ENCODE measurements around the gene INTS7. TPM values are rescaled to one million over a fixed set of nuclear protein-coding genes. Genes with fewer than 3 reads are reported as not detected.
"Not testable (repeated sequence)": the region's sequence is repeated elsewhere in the genome, so short reads cannot be mapped to it uniquely, and the experiment has no call there.

Gene INTS7
- total RNA-seq, 1 donor from 2014 or later = 17.2 TPM

DNA sequence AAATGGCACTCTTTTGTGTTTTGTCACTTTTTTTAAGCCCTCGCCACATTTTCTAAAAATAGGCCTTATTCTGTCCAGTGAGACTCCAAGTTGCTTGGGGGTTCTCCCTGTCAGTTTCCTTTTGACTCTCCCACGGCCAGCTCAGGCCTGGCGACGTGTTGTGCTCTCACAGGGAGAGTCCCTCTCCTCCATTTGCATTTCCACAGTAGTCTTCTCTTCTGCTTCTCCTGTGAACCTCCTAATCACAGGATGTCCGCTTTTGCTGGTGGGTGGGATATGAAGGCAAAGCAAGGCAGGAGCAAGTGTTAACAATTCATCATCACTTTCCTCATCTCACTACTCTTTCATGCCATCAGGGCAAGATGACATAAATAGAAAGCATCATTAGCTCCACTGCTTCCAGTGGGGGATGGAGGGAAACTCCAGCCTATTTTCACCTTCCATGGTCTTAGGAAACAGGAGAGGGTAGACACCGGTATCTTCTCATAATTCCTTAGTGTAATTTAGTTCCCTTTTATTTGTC is 99.8 kb downstream of the INTS7 start:
- no peak for DNase-seq (ENCODE audit: low spot score)

DNA sequence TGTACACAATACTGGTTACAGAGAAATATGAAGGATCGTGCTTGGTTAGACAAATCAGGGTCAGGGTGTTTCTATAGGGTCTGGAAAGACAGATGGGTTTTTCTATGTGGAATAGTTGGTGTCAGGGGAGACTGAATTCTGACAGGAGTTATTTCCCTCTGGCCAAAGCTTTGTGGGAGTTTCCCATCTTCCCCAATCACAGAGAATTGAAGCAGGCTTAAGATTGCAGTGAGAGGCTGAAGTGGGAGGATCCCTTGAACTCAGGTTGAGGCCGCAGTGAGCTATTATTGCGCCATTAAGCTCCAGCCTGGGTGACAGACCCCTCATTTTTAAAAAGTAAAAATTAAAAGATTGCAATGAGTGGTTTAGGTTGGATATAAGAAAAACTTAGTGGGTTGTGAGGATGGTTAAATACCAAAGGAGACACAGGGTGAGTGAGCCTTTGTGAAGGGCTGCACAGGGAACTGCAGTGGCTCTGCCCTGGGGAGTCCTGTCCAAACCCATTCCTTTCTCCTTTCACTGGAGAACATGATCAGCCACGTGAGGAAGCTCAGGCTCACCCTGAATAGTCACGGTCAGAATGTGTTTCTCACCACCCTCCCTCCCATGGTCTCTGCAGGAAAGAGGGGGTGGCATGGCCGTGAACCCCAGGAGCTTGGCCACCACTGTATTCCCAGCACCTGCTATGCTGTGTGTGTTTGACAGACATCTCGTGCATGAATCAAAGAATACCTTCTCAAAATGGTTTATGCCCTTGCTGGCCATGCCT is 101.2 kb downstream of the INTS7 start:
- DNase-seq (ENCODE audit: low spot score) = no peak

DNA sequence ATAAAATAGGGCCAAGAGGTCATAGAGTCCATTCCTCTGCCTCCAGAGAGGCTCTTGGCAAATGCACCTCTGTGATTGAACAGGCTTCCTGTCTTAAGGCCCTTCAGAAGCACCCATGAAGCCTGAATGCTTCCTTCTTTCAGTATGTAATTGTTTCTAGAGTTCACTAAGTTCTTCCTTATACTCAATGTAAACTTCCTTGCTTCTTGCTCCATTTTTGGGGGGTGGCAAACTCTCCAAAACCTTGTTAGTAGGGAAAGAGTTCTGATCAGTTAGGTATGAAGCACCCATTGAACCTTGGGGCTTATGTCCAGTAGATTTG is 102.5 kb downstream of the INTS7 start:
- DNase-seq (ENCODE audit: low spot score) = no peak

DNA sequence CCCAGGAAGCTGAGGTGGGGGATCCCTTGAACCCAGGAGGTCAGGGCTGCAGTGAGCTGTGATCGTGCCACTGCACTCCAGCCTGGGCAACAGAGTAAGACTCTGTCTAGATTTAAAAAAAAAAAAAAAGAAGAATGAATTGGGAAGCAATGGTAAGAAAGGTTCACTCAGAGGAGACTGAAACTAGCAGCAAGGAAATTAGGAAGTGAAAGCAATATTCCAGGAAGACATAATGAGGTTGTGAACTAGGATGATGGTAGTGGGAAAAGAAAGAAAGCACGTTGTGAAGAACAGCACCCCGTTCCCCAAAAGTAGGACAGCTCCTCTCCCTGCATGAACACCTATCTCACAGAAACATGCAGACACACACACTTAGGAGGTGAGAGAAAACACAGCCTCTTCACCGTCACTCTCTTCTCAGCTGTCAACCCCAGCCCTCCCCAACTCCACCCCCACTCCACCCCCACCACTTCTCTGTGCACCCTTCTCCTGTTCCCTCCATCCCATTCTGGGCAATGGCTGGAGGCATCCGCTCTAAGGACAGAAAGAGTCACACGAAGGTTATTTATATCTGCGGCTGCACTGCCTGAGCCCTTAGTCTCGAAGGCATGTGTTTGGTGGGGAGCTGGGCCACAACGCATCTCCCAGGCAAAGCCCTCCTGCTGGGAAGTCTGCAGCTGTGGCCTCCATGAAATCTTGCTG is 103.0 kb downstream of the INTS7 start:
- no peak for DNase-seq (ENCODE audit: low spot score)

DNA sequence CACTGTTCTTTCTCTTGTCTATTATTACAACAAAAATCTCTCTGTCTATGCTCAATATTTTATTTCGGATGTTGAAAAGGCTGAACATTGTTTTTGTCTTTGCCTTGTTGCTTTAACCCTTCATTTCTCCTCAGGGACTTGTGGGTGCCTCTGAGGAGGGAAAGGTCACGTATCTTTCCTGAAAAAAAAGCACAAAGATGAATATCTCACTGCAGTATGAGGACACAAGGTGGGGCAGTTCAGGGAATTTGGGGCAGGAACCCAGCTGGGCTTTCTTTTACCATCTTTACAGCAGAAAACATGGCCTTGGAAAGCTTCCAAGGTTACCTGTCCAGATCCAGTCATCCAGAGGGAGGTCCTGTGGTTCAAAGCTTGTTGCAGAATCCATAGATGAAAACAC is 105.7 kb downstream of the INTS7 start:
- DNase-seq (ENCODE audit: low spot score) = no peak

DNA sequence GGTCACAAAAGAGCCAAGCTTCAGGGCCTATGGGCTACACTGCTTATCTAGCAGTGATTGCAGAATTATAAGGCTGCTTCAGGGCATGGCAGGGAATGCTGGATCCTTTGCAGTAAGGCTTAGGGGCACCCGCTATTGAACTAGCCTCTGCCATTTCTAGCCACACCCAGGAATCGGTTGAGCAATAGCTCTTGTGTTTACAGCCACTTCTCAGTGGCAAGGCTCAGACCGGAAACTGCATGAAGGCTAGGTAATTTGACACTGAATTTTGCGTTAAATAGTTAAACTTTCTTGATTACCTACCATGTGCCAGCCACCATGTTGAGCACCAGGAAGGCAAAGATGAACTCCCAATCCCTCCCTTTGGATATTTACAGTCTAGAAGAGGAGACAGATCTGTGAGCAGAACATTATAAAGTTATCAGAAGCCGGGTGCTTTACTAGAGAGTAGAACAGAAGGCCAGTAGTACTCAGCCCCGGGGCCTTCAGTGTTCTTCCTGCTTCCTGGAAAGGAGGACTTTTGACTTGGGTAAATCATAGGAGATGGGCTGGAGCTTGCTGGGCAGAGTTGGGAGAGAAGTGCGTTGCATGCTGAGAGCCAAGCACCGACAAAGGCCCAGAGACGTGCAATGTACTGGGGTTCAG is 106.2 kb downstream of the INTS7 start:
- peak; percentile 67 for DNase-seq (ENCODE audit: low spot score)

DNA sequence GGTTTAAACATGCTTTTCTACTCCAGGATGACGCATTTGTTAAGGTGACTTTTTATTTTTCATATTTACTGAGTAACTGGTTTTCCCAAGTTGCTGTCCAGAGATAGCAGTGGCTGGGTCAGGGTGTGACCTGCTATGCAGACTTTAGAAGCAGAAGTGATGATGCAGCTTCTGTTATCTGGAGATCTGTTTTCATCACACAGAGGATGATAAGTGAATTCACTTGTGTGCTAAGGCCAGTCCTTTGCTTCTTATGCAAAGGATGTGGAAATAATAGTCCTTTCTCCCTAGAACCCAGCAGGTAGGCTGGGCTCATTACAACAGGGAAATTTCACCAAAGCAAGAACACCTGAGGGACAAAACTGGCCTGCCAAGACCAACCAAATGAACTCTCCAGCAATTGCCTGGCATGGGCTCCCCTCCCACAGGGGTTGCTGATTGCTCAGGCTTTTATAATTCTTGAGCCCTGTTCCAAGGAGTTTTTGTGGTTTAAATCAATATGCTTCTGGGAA is 107.0 kb downstream of the INTS7 start:
- DNase-seq (ENCODE audit: low spot score) = peak; percentile 69

DNA sequence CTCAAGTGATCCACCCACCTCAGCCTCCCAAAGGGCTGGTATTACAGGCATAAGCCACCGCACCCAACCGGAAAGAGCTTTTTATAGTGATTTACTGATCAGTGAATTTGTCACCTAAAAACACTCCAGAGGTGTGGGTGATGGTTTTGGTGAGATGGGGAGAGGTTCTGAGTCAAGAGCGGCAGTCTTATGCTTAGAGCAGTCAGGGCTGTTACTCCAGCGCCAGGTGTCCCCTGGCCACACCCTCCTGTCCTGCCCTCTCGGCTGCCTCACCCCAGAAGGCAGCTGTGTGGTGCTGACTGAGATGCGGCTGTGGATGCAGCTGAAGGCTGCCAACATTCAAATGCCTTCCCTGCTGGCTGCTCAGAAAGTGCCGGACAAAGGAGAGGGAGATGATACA is 110.3 kb downstream of the INTS7 start:
- no peak for DNase-seq (ENCODE audit: low spot score)

DNA sequence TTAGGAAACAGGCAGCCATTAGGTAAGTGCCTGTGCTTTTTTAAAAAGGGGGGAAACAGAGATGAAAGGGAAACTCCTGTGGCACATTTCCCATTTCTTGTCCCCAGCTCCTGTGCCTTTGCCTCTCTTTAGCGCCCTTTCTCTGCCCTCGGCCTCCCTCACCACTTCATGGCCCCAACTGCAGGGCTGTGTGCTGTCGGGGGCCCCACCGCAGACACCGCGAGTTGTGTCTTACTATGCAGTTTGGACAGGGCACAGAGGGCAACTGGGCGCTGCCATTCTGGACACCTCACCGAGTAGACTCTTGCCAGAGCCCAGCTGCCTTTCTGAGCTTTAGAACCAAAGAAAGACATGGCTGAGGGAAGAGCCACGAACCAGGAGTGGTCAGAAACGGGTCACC is 111.1 kb downstream of the INTS7 start:
- DNase-seq (ENCODE audit: low spot score) = no peak

DNA sequence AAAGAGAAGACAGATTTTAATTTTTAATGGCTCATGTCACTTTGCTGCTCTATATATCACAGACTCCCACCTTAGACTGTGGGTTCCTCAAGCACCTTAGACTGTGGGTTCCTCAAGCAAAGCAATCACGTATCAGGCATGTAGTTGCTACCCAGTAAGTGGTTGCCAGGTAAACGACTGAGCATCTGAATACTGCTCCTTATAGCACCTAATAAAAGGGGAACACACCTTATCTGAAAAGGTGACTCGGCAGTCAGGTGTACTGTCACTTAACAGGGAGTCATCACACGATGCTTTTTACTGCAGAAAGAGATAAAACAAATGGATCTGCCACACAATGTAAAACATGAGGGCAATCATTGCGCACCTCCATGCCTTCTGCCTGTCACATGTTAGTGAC is 112.3 kb downstream of the INTS7 start:
- DNase-seq (ENCODE audit: low spot score) = no peak

DNA sequence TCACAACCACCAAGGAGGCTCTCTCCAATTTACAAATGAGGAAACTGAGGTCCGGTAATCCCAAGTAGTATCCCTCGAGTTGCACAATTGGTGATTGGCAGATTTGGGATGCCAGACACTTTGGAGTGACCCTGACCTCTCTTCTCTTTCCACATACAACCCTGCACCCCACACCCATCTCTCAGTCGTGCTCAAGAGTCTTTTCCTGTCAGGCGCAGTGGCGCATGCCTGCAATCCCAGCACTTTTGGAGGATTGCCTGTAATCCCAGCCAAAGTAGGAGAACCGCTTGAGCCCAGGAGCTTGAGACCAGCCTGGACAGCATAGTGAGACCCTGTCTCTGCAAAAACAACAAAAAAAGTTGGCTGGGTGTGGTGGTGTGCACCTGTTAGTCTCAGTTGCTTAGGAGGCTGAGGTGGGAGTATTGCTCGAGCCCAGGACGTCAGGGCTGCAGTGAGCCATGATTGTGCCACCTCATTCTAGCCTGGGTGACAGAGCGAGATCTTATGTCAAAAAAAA is 113.7 kb downstream of the INTS7 start:
- no peak for DNase-seq (ENCODE audit: low spot score)

DNA sequence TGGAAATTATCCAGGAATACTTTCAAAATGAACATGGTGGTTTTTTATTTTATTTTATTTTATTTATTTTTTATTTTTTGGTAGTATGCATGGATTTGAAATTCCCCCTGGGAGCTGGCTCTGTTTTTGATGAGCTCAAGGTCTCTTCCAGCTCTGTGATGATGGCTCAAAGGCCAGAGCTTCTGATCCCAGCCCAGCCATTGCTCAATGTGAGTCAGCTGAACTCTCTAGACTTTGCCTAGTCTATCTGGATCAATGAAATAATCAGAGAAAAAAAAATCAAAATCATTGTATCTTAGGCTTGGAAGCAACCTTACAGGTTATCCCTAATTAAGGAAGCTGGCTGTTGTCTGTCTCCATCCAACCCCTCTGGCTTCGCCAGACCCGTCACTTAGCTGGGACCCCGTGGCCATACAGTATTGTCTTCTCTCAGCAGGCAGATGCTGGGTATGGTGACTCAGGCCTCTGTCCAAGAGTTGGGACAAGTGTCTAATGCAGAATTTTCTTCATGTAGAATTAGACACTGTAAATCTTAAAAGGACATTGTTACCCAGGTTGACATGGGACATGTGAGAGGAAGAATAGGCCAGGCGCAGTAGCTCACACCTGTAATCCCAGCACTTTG is 114.6 kb downstream of the INTS7 start:
- no peak for DNase-seq (ENCODE audit: low spot score)

DNA sequence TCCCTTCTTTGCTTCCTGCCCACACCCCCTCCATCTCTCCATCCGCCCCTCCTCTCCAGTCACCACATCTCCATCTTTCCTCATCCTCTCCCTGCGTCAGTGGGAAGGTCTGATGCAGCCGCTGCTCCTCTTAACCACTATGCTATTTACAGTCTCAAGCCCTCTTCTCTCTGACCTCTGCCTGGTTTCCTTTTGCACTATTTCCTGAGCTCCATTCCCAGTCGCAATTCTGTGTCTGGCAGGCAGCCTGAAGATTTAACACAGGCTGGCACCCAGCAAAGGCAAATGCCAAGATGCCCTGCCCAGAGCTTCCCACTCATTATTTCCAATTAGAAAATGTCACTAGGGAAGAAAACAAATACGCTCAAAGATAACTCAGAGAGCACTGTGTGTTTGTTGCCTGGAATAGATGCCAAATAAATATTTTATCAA is 115.2 kb downstream of the INTS7 start:
- DNase-seq (ENCODE audit: low spot score) = no peak

DNA sequence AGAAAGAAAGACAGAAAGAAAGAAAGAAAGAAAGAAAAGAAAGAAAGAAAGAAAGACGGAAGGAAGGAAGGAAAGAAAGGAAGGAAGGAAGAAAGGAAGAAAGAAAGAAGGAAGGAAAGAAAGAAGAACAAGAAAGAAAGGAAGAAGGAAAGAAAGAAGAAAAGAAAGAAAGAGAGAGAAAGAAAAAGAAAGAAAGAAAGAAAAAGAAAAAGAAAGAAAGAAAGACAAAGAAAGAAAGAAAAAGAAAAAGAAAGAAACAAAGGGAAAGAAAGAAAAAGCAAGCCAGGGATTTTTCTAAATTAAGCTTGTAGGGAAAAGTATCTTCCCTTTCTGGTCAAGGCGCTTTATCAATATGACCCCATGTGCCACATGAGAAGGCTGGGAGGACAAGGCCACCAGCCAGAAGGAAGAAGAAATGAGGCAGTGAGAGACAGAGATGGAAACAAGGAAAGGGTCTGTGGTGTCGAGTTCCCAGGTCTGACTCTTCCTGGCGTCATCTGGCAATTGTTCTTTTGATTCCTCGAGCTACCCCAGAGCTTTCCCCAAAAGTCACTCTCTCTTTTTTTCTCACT is 116.4 kb downstream of the INTS7 start:
- DNase-seq (ENCODE audit: low spot score) = no peak

DNA sequence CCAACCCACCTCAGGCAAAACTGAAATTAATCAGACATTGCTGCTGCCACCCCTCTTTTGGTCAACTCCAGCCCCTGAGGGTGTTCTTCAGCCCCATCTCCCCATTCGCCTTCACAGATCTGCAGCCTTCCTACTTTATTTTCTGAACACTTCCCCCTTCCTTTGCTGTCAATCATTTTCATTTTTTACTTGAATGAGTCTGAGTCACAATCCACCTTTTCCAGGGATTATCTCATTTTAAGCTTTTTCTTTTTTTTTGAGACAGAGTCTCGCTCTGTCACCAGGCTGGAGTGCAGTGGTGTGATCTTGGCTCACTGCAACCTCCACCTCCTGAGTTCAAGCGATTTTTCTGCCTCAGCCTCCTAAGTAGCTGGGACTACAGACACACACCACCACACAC is 118.9 kb downstream of the INTS7 start:
- not testable (repeated sequence) for DNase-seq (ENCODE audit: low spot score)

DNA sequence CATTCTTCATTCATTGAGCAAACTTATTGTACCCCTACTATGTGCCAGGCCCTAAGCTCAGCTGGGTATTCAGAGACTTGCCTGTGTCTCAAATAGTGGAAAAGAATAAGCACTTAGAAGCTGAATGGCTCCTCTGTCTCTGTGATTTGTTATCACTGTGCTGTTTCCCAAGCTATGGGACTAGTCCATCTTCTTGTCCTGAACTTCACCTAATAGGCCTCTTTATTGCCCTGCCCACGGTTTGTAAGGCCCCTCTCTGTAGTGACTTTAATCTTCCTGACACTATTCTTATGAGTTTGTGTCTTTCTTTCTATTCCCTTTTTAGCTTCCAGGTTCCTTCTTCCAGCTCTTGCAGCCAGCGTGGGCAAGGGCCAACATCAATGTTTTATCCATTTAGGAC is 119.4 kb downstream of the INTS7 start:
- DNase-seq (ENCODE audit: low spot score) = no peak

DNA sequence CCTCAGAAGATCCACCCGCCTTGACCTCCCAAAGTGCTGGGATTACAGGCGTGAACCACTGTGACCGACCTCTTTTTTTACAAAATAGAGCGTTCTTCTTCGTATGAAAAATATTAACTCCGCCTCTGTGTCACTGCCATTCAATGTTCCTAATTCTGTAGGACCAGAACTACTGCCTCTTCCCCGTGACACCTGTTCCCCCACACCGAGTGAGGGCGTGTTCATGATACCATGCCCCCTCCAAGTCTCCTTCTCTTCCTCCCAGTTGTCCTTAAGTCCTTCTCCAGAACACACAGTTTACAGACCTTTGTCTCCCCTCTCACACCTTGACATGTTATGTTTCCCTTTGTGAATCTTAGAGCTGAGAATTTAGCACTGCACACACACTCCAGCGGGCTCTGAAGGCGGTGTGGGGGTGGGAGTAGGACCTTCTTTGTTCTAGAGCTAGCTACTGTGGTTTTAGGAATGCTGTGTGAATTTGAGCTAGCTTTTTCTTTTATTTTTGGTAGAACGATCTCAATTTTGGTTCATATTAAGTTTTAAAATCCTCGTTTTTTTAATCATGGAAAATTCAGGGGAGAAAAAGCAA is 122.4 kb downstream of the INTS7 start:
- no peak for DNase-seq (ENCODE audit: low spot score)

DNA sequence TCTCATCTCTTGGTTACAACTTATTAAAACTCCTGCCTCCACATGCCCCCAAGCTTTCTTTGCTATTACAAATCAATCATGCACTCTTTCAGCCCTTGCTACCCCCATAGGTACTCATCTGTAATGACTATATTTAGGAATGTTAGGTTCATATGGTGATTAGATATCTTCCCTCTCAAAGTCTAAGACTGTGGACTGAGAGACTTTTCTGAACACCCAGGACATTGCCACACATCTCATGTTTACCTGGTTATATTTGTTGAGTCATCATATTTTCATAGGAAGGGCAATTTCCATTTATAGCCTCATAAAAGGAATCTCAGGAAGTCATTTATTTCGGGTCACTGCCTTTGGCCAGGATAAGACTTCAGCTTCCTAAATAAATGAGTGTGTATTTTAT is 123.3 kb downstream of the INTS7 start:
- no peak for DNase-seq (ENCODE audit: low spot score)

DNA sequence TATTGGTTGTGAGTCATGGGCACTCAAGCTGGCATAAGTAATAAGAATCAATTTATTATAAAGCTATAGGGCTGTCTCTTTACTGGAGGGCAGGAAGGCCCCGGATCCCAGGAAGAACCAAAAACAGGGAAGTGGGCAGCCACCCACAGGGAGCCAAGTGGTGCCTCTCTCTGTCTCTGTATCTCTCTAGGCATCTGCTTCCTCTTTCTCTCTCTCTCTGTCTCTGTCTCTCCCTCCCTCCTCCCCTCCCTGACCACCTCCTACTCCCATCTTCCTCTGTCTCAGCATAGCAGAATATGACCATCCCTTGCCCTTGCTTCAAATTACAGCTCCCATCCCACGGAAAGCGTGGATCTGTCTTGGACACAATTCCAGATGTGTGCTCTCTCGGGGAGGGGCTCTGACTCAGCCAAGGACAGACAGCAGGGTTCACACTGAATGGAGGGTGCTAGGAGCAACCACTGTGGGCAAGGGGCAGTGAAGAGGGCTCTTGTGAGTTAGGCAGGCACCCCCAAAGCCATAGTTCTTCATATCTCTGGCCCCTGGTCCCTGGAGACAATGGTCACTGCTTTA is 124.4 kb downstream of the INTS7 start:
- DNase-seq (ENCODE audit: low spot score) = no peak

DNA sequence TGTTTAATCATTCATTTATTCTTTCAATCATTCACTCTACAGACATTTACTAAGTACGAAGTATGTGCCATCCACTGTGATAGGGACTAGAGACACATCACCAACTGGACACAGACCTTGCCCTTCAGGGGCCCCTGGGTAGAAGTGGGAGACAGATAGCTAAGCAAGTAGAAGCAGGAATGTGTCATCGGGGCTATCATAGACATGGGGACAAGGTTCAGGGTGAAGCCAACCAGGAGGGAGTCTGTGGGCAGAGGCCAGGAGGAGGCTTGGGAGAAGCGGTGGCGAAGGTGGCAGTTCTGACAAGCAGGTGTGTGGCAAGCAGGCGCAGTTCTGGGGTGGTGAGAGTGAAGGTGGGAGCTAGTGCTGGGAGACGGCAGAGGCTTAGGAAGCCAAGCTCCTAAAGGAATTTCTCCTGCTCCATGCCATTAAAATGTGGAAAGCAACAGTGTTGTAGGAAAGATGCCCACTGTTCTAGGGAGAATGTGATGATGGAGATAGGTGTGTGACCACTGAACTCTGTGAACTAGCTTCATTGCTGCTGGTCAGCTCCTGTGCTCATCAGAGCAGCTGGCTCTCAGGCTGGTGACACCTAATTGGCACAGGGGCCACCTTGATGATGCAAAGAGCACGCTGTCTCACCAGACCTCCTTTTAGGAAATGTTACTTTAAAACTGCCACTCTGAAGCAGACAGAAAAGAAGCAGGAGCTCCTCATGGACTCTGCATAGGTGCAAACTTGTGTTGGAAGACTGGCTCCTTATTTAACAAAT is 125.1 kb downstream of the INTS7 start:
- no peak for DNase-seq (ENCODE audit: low spot score)
